ENCODE results near the gene GGCT.
"Not testable (repeated sequence)": the region's sequence is repeated elsewhere in the genome, so short reads cannot be mapped to it uniquely, and the experiment has no call there.

The GGCT gene

DNA sequence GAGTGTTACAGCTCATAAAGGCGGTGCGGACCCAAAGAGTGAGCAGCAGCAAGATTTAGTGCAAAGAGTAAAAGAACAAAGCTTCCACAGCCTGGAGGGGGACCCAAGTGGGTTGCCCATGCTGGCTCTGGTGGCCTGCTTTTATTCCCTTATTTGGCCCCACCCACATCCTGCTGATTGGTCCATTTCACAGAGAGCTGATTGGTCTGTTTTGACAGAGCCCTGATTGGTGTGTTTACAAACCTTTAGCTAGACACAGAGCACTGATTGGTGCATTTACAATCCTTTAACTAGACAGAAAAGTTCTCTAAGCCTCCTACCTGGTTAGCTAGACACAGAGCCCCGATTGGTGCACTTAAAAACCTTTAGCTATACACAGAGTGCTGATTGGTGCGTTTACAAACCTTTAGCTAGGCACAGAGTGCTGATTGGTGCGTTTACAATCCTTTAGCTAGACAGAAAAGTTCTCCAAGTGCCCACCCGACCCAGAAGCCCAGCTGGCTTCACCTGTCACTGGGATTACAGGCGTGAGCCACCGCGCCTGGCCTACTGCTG is 2.8 kb upstream of the GGCT start:
- not testable (repeated sequence) for H3K27me3 ChIP-seq (ENCODE audit: control insufficient read depth in 1 of 2, insufficient read depth in 2 of 2, low read length in 2 of 2); H3K36me3 ChIP-seq (ENCODE audit: control insufficient read depth in 1 of 2, insufficient read depth in 2 of 2, low read length in 2 of 2); H3K9ac ChIP-seq (ENCODE audit: low read depth in 1 of 2, low read length in 2 of 2); H3K27ac ChIP-seq (ENCODE audit: low read depth, low read length); H3K4me3 ChIP-seq (ENCODE audit: low read depth in 1 of 2, low read length in 2 of 2); H3K9me3 ChIP-seq (ENCODE audit: control insufficient read depth in 1 of 2, low read length in 2 of 2)
- H3K4me1 ChIP-seq (ENCODE audit: control insufficient read depth in 1 of 2, insufficient read depth in 2 of 2, low read length in 2 of 2), result peaks cover 25 to 33% of the 10 kb centered on the region in 2 donors

DNA sequence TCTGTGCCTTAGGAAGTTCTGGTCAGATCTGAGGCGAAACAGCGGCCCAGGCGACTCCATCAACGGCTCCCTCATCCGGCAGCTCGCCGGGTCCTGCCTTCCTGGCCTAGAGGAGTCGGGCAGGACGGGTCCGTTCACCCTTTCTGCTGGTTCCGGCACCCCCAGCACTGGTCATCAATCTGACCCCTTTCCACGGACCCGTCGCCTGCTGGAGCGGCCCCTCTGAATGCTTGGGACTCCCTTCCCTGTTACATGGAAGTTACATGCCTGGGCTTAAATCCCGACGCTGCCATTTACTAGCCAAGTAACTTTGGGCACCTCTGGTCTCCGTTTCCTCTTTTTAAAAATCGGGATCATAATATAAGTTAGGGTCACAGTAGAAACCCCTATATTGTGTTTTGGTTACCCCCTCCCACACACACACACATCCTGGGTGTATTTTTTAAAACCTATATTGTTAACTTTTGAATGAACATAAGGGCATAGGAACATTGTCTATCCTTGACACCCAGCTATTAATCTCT is 607 bp upstream of the GGCT start:
- H3K4me3 ChIP-seq (ENCODE audit: low read depth in 1 of 2, low read length in 2 of 2), result peak overlapping the region; percentile 87 to 99
- peak overlapping the region; percentile 75 to 99 for H3K9ac ChIP-seq (ENCODE audit: low read depth in 1 of 2, low read length in 2 of 2)
- no peaks in the 10 kb centered on the region for H3K27me3 ChIP-seq (ENCODE audit: control insufficient read depth in 1 of 2, insufficient read depth in 2 of 2, low read length in 2 of 2)
- no peaks in the 10 kb centered on the region for H3K9me3 ChIP-seq (ENCODE audit: control insufficient read depth in 1 of 2, low read length in 2 of 2)
- H3K36me3 ChIP-seq (ENCODE audit: control insufficient read depth in 1 of 2, insufficient read depth in 2 of 2, low read length in 2 of 2), result no peaks in the 10 kb centered on the region
- peaks cover 23 to 24% of the 10 kb centered on the region in 2 donors for H3K4me1 ChIP-seq (ENCODE audit: control insufficient read depth in 1 of 2, insufficient read depth in 2 of 2, low read length in 2 of 2)
- peak overlapping the region; percentile 68 for H3K27ac ChIP-seq (ENCODE audit: low read depth, low read length)

DNA sequence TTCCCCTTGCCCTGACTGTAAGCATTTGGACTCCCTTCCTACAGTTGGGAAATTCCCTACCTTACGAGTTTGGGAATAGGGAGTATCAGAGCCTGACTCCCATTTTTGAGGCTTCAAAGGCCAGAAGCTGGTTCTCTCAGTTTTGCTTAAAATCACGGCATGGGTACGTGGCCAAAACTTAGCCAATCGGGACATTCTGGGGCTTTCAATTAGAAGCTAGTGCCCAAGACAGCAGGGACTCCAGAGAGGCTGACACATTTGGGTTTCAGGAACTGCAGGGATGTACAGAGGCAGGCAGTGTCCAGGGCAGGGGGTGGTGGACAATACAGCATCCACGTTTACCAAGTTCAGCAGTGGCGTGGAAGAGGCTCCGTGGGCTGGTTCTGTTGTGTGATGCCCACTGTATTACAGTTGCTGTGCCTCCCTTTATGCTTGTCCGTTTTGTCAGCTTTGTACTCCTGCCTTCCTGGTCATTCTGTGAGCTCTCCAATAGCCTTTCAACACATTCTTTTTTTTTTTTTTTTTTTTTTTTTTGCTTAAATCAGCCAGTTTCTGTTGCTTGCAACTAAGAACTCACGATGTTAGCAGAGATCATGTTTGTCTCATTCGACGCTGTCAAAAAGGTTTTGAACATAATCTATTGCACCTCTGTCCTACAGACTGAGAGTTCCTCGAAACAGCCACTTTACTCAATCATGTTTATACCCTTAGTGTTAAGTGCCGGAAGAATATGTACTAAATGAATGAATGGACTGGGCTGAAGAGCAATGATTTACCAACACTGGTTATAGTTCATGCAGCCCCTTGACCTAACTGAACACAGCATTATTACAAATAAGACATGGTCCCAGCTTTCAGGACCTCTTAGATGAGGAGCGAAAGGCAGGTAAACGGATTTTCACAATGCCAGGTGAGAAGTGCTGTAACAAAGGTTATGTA is 1.1 kb downstream of the GGCT start:
- peak overlapping the region; percentile 70 to 91 for H3K9ac ChIP-seq (ENCODE audit: low read depth in 1 of 2, low read length in 2 of 2)

DNA sequence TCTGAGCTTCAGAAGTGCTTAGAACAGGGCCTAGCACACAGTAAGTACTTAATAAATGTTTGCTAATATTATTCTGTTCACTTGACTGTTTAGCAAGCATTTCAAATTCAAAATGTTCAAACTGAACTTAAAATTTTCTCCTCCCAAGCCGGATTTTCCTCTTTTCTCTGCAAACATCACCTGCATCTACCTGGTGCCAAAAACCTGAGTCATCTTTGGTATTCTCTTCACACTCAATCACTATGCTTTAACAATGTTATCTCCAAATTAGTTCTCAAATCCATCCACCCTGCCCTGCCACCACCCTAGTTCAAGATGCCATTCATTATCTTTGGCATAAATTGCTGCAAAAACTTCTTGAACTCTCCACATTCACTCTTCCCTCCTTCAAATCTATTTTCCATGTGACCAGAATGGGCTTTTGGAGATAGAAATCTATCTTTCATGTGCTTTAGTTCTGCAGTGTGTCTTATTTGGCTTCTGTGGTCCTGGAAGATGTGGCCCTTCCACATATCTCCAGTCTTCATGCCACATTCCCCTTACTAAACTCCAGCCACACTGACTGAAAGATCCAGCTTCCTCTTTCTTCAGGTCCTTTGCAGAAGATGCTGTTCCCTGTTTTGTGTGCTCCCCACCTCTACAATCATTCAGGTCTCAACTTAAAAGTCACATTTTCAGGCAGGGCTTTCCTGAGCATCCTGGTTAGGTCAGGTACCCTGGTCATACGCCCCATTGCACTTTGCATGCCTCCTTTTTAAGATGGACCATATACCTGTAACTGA is 2.0 kb downstream of the GGCT start:
- Histone ChIP-seq H3K4me3 (ENCODE audit: low read depth in 1 of 2, low read length in 2 of 2) (peak overlapping the region in 1 of 2 donors; percentile 87), H3K27ac (ENCODE audit: low read depth, low read length) (no peak overlapping the region), H3K4me1 (ENCODE audit: control insufficient read depth in 1 of 2, insufficient read depth in 2 of 2, low read length in 2 of 2) (peaks cover 17 to 23% of the 10 kb centered on the region in 2 donors), H3K9ac (ENCODE audit: low read depth in 1 of 2, low read length in 2 of 2) (no peak overlapping the region), H3K9me3 (ENCODE audit: control insufficient read depth in 1 of 2, low read length in 2 of 2) (no peaks in the 10 kb centered on the region), H3K27me3 (ENCODE audit: control insufficient read depth in 1 of 2, insufficient read depth in 2 of 2, low read length in 2 of 2) (no peaks in the 10 kb centered on the region), H3K36me3 (ENCODE audit: control insufficient read depth in 1 of 2, insufficient read depth in 2 of 2, low read length in 2 of 2) (no peaks in the 10 kb centered on the region)

More for the DNA sequence above, 1.1 kb downstream of the GGCT start:
- Histone ChIP-seq H3K4me3 (ENCODE audit: low read depth in 1 of 2, low read length in 2 of 2) (peak overlapping the region; percentile 87 to 99), H3K36me3 (ENCODE audit: control insufficient read depth in 1 of 2, insufficient read depth in 2 of 2, low read length in 2 of 2) (no peaks in the 10 kb centered on the region), H3K4me1 (ENCODE audit: control insufficient read depth in 1 of 2, insufficient read depth in 2 of 2, low read length in 2 of 2) (peaks cover 17 to 23% of the 10 kb centered on the region in 2 donors), H3K27me3 (ENCODE audit: control insufficient read depth in 1 of 2, insufficient read depth in 2 of 2, low read length in 2 of 2) (no peaks in the 10 kb centered on the region), H3K9me3 (ENCODE audit: control insufficient read depth in 1 of 2, low read length in 2 of 2) (no peaks in the 10 kb centered on the region), H3K27ac (ENCODE audit: low read depth, low read length) (no peak overlapping the region)

DNA sequence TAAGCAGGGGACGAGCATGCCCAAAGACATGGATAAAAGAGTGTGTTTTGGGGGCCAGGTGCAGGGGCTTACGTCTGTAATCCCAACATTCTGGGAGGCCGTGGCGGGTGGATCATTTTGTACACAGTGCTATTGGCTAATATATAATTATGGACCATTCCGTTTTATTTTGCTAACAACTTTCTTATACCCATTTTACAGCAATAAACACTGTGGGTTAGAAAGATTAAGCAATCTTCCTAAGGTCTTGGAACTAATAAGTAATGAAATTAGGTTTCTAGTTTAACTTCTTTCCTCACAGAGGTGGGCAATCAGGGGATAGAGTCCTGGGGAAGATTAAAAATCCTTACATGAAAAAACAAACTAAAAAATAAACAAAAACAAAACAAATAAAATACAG is 3.4 kb downstream of the GGCT start:
- H3K27ac ChIP-seq (ENCODE audit: low read depth, low read length), result no peak overlapping the region
- H3K4me3 ChIP-seq (ENCODE audit: low read depth in 1 of 2, low read length in 2 of 2), result no peak overlapping the region
- H3K4me1 ChIP-seq (ENCODE audit: control insufficient read depth in 1 of 2, insufficient read depth in 2 of 2, low read length in 2 of 2), result peaks cover 17 to 23% of the 10 kb centered on the region in 2 donors
- H3K9me3 ChIP-seq (ENCODE audit: control insufficient read depth in 1 of 2, low read length in 2 of 2), result no peaks in the 10 kb centered on the region
- peaks cover 0 to 9% of the 10 kb centered on the region in 2 donors for H3K36me3 ChIP-seq (ENCODE audit: control insufficient read depth in 1 of 2, insufficient read depth in 2 of 2, low read length in 2 of 2)
- no peak overlapping the region for H3K9ac ChIP-seq (ENCODE audit: low read depth in 1 of 2, low read length in 2 of 2)
- no peaks in the 10 kb centered on the region for H3K27me3 ChIP-seq (ENCODE audit: control insufficient read depth in 1 of 2, insufficient read depth in 2 of 2, low read length in 2 of 2)

DNA sequence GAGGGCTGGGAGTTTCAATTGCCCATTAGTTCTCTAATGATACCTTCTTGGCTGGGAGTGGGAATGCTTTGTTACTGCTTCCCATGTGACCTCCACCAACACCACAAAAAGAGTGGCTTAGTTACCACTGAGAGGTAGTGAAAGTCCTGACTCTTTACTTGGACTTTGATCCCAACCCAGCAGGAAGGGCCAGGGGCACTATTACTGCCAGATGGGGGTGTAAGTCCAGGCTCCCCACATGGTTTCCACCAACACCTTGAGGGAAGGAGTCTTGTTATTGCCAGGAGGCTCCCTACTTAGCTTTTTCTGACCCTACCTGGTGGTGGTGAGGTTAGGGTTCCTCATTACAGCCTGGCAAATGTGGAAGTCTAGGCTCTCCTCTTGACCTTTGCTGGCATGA is 11.4 kb downstream of the GGCT start:
- no peak overlapping the region for H3K27ac ChIP-seq (ENCODE audit: low read depth, low read length)
- peaks cover 0 to 9% of the 10 kb centered on the region in 2 donors for H3K36me3 ChIP-seq (ENCODE audit: control insufficient read depth in 1 of 2, insufficient read depth in 2 of 2, low read length in 2 of 2)
- H3K9me3 ChIP-seq (ENCODE audit: control insufficient read depth in 1 of 2, low read length in 2 of 2), result peaks cover 2 to 8% of the 10 kb centered on the region in 2 donors
- no peaks in the 10 kb centered on the region for H3K27me3 ChIP-seq (ENCODE audit: control insufficient read depth in 1 of 2, insufficient read depth in 2 of 2, low read length in 2 of 2)
- peaks cover 0 to 6% of the 10 kb centered on the region in 2 donors for H3K4me1 ChIP-seq (ENCODE audit: control insufficient read depth in 1 of 2, insufficient read depth in 2 of 2, low read length in 2 of 2)
- H3K9ac ChIP-seq (ENCODE audit: low read depth in 1 of 2, low read length in 2 of 2), result no peak overlapping the region
- H3K4me3 ChIP-seq (ENCODE audit: low read depth in 1 of 2, low read length in 2 of 2), result no peak overlapping the region

DNA sequence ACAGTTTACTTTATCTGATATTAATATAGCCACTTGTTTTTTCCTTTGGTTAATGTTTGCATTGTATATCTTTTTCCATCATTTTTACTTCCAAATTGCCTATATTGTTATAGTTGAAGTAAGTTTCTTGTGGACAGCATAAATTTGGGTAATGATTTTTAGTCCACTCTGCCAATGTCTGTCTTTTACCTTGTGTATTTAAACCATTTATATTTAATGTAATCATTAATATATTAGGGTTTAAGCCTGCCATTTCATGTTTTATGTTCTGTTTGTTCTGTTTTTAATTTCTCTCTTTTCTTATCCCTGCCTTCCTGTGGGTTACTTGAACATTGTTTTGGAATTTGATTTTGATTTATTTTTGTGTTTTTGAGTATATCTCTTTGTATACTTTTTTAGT is 13.2 kb downstream of the GGCT start:
- H3K9me3 ChIP-seq (ENCODE audit: control insufficient read depth in 1 of 2, low read length in 2 of 2), result peaks cover 2 to 8% of the 10 kb centered on the region in 2 donors
- no peak overlapping the region for H3K27ac ChIP-seq (ENCODE audit: low read depth, low read length)
- H3K27me3 ChIP-seq (ENCODE audit: control insufficient read depth in 1 of 2, insufficient read depth in 2 of 2, low read length in 2 of 2), result no peaks in the 10 kb centered on the region
- H3K9ac ChIP-seq (ENCODE audit: low read depth in 1 of 2, low read length in 2 of 2), result no peak overlapping the region
- H3K4me1 ChIP-seq (ENCODE audit: control insufficient read depth in 1 of 2, insufficient read depth in 2 of 2, low read length in 2 of 2), result peaks cover 0 to 6% of the 10 kb centered on the region in 2 donors
- H3K4me3 ChIP-seq (ENCODE audit: low read depth in 1 of 2, low read length in 2 of 2), result no peak overlapping the region
- H3K36me3 ChIP-seq (ENCODE audit: control insufficient read depth in 1 of 2, insufficient read depth in 2 of 2, low read length in 2 of 2), result peaks cover 0 to 2% of the 10 kb centered on the region in 2 donors

DNA sequence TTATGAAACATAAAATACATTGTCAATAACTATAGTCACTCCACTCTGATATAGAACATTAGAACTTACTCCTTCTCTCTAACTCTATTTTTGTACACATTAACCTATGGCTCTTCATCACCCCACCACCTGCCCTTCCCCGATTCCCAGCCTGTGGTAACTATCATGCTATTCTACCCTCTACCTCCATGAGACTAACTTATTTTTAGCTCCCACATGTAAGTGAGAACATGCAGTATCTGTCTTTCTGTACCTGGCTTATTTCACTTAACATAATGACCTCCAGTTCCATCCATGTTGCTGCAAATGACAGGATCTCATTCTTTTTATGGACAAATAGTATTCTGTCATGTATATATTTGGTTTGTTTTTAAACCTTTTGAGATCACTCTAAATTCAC is 17.3 kb downstream of the GGCT start:
- no peak overlapping the region for H3K4me3 ChIP-seq (ENCODE audit: low read depth in 1 of 2, low read length in 2 of 2)
- peaks cover 2 to 8% of the 10 kb centered on the region in 2 donors for H3K9me3 ChIP-seq (ENCODE audit: control insufficient read depth in 1 of 2, low read length in 2 of 2)
- H3K9ac ChIP-seq (ENCODE audit: low read depth in 1 of 2, low read length in 2 of 2), result no peak overlapping the region
- no peaks in the 10 kb centered on the region for H3K27me3 ChIP-seq (ENCODE audit: control insufficient read depth in 1 of 2, insufficient read depth in 2 of 2, low read length in 2 of 2)
- no peak overlapping the region for H3K27ac ChIP-seq (ENCODE audit: low read depth, low read length)
- no peaks in the 10 kb centered on the region for H3K36me3 ChIP-seq (ENCODE audit: control insufficient read depth in 1 of 2, insufficient read depth in 2 of 2, low read length in 2 of 2)
- no peaks in the 10 kb centered on the region for H3K4me1 ChIP-seq (ENCODE audit: control insufficient read depth in 1 of 2, insufficient read depth in 2 of 2, low read length in 2 of 2)

DNA sequence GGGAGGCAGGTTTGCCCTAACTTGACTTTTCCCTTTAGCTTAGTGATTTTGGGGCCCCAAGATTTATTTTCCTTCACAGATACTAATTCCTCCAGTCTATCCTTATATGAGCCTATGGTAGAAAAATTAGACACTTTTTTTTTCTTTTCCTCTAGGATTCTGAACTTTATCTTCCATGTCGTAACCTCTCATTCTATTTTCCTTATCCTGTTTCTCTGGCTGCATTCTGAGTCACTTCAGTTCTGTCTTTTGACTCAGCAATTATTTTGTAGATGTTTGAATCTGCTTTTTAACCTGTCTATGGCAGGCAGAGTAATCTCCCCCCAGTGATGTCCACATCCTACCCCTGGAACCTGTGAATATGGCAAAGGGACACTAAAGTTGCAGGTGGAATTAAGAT is 19.0 kb downstream of the GGCT start:
- Histone ChIP-seq H3K4me1 (ENCODE audit: control insufficient read depth in 1 of 2, insufficient read depth in 2 of 2, low read length in 2 of 2) (no peaks in the 10 kb centered on the region), H3K4me3 (ENCODE audit: low read depth in 1 of 2, low read length in 2 of 2) (no peak overlapping the region), H3K9ac (ENCODE audit: low read depth in 1 of 2, low read length in 2 of 2) (no peak overlapping the region), H3K27ac (ENCODE audit: low read depth, low read length) (no peak overlapping the region), H3K9me3 (ENCODE audit: control insufficient read depth in 1 of 2, low read length in 2 of 2) (peaks cover 0 to 4% of the 10 kb centered on the region in 2 donors), H3K27me3 (ENCODE audit: control insufficient read depth in 1 of 2, insufficient read depth in 2 of 2, low read length in 2 of 2) (no peaks in the 10 kb centered on the region), H3K36me3 (ENCODE audit: control insufficient read depth in 1 of 2, insufficient read depth in 2 of 2, low read length in 2 of 2) (no peaks in the 10 kb centered on the region)

Data from duodenal mucosa (tissue), 2 donors.